ENCODE measurements around the gene NEXN.
"Not testable (repeated sequence)": the region's sequence is repeated elsewhere in the genome, so short reads cannot be mapped to it uniquely, and the experiment has no call there.

The NEXN gene

DNA sequence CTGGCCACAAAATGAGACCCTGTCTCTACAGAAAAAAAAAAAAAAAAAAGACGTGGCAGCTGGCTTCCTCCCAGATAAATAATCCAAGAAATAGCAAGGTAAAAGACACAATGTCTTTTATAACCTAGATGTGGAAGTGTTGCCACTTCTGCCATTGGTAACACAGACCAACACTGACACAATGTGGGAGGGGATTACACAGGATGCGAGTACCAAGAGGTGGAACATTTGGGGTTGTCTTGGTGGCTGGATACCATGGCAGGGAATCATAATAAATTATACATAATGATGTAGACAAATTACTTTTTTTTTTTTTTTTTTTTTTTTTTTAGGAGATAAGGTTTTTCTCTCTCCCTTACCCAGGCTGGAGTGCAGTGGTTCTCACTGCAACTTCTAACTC is 6.0 kb upstream of the NEXN start:
- no peaks in the 10 kb centered on the region for H3K9me3 Mint-ChIP-seq
- H3K27me3 Mint-ChIP-seq, result peaks cover 12% of the 10 kb centered on the region
- H3K4me3 Mint-ChIP-seq, result no peak overlapping the region
- H3K27ac Mint-ChIP-seq, result no peak overlapping the region
- peaks cover 16% of the 10 kb centered on the region for H3K36me3 Mint-ChIP-seq (ENCODE audit: low read depth)
- peaks cover 5% of the 10 kb centered on the region for H3K4me1 Mint-ChIP-seq (ENCODE audit: low read depth)

DNA sequence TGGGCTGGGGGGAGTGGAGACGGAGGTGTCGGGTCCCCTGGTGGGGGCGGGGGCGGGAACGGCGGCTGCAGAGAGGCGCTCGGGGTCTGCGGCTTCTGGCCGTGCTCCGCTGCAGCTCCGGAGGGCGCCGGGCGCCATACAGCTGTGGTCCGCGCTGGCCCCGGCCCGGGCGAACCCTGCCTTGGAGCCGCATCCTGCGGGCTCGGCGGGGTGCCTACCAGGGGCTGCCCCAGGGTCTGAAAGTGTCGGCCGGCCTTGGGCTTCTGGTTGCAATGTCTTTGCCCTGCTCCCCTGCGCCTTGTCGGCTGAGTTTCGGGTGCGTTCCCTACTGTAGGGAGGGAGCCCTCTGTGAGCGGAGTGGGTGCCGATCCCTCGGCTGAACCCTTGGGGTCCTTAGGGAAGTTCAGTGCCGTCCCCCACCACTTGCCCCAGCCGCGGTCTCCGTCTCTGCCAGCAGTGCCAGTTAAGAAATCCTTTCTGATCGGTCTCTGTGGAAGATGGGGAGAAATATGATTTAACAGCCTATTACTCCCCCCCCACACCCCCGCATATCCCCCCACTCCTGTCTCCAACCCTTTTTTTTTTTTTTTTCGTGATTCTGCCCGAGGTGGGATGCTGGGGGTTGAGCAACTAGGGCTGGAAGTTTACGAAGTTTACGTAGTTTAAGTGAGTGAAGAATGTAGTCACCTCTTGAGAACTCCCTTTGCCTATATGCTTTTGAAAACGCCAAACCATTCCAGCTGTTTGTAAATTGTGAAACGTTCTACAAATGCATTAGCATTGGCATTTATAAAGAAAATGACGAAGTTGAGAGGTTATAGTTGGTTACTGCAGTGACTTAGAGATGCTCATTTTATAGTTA is 588 bp downstream of the NEXN start:
- peaks cover 7% of the 10 kb centered on the region for H3K36me3 Mint-ChIP-seq (ENCODE audit: low read depth)
- peak overlapping the region; percentile 75 for H3K4me3 Mint-ChIP-seq
- H3K4me1 Mint-ChIP-seq (ENCODE audit: low read depth), result peaks cover 4% of the 10 kb centered on the region
- H3K27ac Mint-ChIP-seq, result no peak overlapping the region
- no peaks in the 10 kb centered on the region for H3K9me3 Mint-ChIP-seq
- peaks cover 25% of the 10 kb centered on the region for H3K27me3 Mint-ChIP-seq

DNA sequence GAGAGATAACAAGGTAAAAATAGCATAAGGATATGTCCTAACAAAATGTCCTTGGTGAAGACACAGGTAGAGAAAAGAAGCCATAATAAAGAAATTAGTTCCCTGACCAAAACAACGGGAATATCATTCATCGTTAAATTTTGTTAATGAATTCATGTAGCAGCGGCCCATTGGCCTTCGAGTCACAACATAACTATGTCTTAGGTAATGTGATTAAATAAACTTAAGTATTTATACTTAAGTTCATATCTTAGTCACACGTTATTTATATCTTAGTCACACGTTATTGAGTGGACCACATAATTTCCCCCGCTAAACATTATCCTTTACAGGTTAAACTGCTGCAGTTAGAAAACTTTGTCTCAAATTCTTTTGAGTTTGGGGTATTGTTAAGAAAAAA is 1.2 kb downstream of the NEXN start:
- Mint-ChIP-seq H3K4me1 (ENCODE audit: low read depth) (peaks cover 4% of the 10 kb centered on the region), H3K9me3 (no peaks in the 10 kb centered on the region), H3K27me3 (peaks cover 25% of the 10 kb centered on the region), H3K4me3 (peak overlapping the region; percentile 75), H3K36me3 (ENCODE audit: low read depth) (peaks cover 7% of the 10 kb centered on the region), H3K27ac (no peak overlapping the region)

- Mint-ChIP-seq H3K27me3 (peaks cover 18% of the 10 kb centered on the region), H3K4me1 (ENCODE audit: low read depth) (peaks cover 4% of the 10 kb centered on the region), H3K4me3 (no peak overlapping the region)
These were observed 2.8 kb downstream of the NEXN start for GRCh38 chr1:77891200-77891599.

GRCh38 chr1:77899647-77900320 is 11.4 kb downstream of the NEXN start:
- Mint-ChIP-seq H3K4me1 (ENCODE audit: low read depth) (no peaks in the 10 kb centered on the region), H3K27me3 (no peaks in the 10 kb centered on the region), H3K4me3 (no peak overlapping the region)

More at GRCh38 chr1:77891200-77891599, 2.8 kb downstream of the NEXN start:
- H3K36me3 Mint-ChIP-seq (ENCODE audit: low read depth), result no peaks in the 10 kb centered on the region
- H3K27ac Mint-ChIP-seq, result no peak overlapping the region
- no peaks in the 10 kb centered on the region for H3K9me3 Mint-ChIP-seq

GRCh38 chr1:77900687-77901293 is 12.4 kb downstream of the NEXN start:
- H3K9me3 Mint-ChIP-seq, result peaks cover 4% of the 10 kb centered on the region
- no peak overlapping the region for H3K27ac Mint-ChIP-seq
- no peaks in the 10 kb centered on the region for H3K4me1 Mint-ChIP-seq (ENCODE audit: low read depth)
- H3K36me3 Mint-ChIP-seq (ENCODE audit: low read depth), result no peaks in the 10 kb centered on the region
- no peak overlapping the region for H3K4me3 Mint-ChIP-seq
- no peaks in the 10 kb centered on the region for H3K27me3 Mint-ChIP-seq

More at GRCh38 chr1:77899647-77900320, 11.4 kb downstream of the NEXN start:
- Mint-ChIP-seq H3K36me3 (ENCODE audit: low read depth) (no peaks in the 10 kb centered on the region), H3K27ac (no peak overlapping the region), H3K9me3 (peaks cover 4% of the 10 kb centered on the region)

- H3K27ac Mint-ChIP-seq, result no peak overlapping the region
- no peak overlapping the region for H3K4me3 Mint-ChIP-seq
- no peaks in the 10 kb centered on the region for H3K36me3 Mint-ChIP-seq (ENCODE audit: low read depth)
- H3K27me3 Mint-ChIP-seq, result no peaks in the 10 kb centered on the region
- H3K4me1 Mint-ChIP-seq (ENCODE audit: low read depth), result no peaks in the 10 kb centered on the region
- H3K9me3 Mint-ChIP-seq, result no peaks in the 10 kb centered on the region
These were observed 17.2 kb downstream of the NEXN start for GRCh38 chr1:77905603-77906002.

GRCh38 chr1:77906019-77906545 is 17.7 kb downstream of the NEXN start:
- H3K4me3 Mint-ChIP-seq, result no peak overlapping the region
- no peaks in the 10 kb centered on the region for H3K9me3 Mint-ChIP-seq
- no peaks in the 10 kb centered on the region for H3K36me3 Mint-ChIP-seq (ENCODE audit: low read depth)
- H3K27ac Mint-ChIP-seq, result no peak overlapping the region
- H3K4me1 Mint-ChIP-seq (ENCODE audit: low read depth), result no peaks in the 10 kb centered on the region
- no peaks in the 10 kb centered on the region for H3K27me3 Mint-ChIP-seq

GRCh38 chr1:77906624-77907023 is 18.2 kb downstream of the NEXN start:
- Mint-ChIP-seq H3K4me3 (no peak overlapping the region), H3K4me1 (ENCODE audit: low read depth) (no peaks in the 10 kb centered on the region), H3K36me3 (ENCODE audit: low read depth) (no peaks in the 10 kb centered on the region), H3K27ac (no peak overlapping the region), H3K27me3 (no peaks in the 10 kb centered on the region), H3K9me3 (no peaks in the 10 kb centered on the region)

DNA sequence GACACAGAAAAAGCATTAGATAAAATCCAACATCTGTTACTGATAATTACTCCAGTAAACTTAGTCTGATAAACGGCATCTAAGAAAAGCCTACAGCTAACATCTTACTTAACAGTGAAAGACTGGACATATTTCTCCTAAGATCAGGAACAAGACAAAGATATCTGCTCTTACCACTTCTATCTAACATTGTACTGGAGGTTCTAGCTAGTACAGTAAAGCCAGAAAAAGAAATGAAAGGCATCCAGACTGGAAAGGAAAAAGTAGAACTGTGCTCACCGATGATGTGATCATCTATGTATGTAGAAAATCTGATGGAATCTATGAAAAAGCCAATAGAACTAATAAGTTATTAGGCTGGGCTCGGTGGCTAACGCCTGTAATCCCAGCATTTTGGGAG is 21.7 kb downstream of the NEXN start:
- Mint-ChIP-seq H3K27ac (no peak overlapping the region), H3K27me3 (no peaks in the 10 kb centered on the region), H3K4me3 (no peak overlapping the region), H3K4me1 (ENCODE audit: low read depth) (no peaks in the 10 kb centered on the region), H3K36me3 (ENCODE audit: low read depth) (no peaks in the 10 kb centered on the region), H3K9me3 (no peaks in the 10 kb centered on the region)

- not testable (repeated sequence) for H3K27ac Mint-ChIP-seq; H3K4me3 Mint-ChIP-seq; H3K36me3 Mint-ChIP-seq (ENCODE audit: low read depth); H3K4me1 Mint-ChIP-seq (ENCODE audit: low read depth); H3K27me3 Mint-ChIP-seq; H3K9me3 Mint-ChIP-seq
These were observed 30.5 kb downstream of the NEXN start for GRCh38 chr1:77918918-77919317.

DNA sequence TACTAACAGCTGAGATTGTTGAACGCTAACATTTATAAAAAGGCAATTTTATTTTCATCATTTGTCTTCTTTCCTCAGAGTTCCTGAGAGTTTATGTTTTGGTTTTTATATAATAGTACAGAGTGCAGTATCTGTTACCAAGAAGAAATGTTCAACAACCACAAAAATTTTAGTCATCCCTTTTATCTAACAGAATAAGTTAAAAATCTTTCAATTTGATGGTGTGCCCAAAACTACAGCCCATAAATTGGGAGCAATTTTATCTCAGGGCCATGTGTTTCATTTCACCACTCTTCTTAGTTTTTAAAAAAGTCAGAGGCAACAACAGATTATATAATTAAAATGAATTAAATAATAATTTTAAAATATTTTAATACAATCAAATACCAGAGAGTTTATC is 37.1 kb downstream of the NEXN start:
- no peaks in the 10 kb centered on the region for H3K27me3 Mint-ChIP-seq
- H3K36me3 Mint-ChIP-seq (ENCODE audit: low read depth), result no peaks in the 10 kb centered on the region

DNA sequence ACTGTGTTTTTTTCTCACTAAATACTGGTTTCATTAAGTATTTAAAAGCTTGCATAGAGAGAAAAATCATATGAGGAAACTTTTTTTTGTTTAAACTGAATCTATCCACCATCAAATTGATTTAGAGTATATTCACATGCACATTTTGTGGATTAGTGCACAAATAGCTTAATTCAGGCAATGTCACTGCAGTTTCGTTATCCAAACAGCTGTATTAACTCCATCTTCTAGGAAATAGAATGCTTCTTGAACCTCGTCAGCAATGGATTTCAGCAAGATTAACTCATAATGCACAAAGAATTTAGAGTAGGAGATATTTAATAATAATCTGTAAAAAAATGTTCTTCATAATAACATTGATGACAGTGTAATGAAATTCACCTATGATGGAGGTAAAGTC is 37.5 kb downstream of the NEXN start:
- Mint-ChIP-seq H3K4me1 (ENCODE audit: low read depth) (peaks cover 8% of the 10 kb centered on the region), H3K36me3 (ENCODE audit: low read depth) (no peaks in the 10 kb centered on the region), H3K27me3 (no peaks in the 10 kb centered on the region), H3K4me3 (no peak overlapping the region), H3K9me3 (no peaks in the 10 kb centered on the region), H3K27ac (no peak overlapping the region)

More for the DNA sequence above, 37.1 kb downstream of the NEXN start:
- Mint-ChIP-seq H3K9me3 (no peaks in the 10 kb centered on the region), H3K4me3 (no peak overlapping the region), H3K27ac (no peak overlapping the region), H3K4me1 (ENCODE audit: low read depth) (peaks cover 8% of the 10 kb centered on the region)

GRCh38 chr1:77926561-77927357 is 38.3 kb downstream of the NEXN start:
- Mint-ChIP-seq H3K4me3 (peak overlapping the region; percentile 74), H3K9me3 (no peaks in the 10 kb centered on the region), H3K4me1 (ENCODE audit: low read depth) (peaks cover 8% of the 10 kb centered on the region), H3K36me3 (ENCODE audit: low read depth) (no peaks in the 10 kb centered on the region), H3K27ac (peak overlapping the region; percentile 22), H3K27me3 (no peaks in the 10 kb centered on the region)

All from stimulated activated naive CD8-positive, alpha-beta T cell treated with anti-CD3 and anti-CD28 coated beads, Interleukin-15, Interleukin-2, amounts not matched to agents 100 ng/mL and 50 ng/mL, for 24 hours (primary cell).